GM18520 (cell line): ENCODE data around the gene SLC46A1.
"Not testable (repeated sequence)": the region's sequence is repeated elsewhere in the genome, so short reads cannot be mapped to it uniquely, and the experiment has no call there.

Experiments used
- ATAC-seq: cut with Tn5 transposase; IDR thresholded peaks from one replicate; pipeline ENCODE4 v1.9.1; 2021; ENCODE audit not compliant: unreplicated experiment

Gene SLC46A1

DNA sequence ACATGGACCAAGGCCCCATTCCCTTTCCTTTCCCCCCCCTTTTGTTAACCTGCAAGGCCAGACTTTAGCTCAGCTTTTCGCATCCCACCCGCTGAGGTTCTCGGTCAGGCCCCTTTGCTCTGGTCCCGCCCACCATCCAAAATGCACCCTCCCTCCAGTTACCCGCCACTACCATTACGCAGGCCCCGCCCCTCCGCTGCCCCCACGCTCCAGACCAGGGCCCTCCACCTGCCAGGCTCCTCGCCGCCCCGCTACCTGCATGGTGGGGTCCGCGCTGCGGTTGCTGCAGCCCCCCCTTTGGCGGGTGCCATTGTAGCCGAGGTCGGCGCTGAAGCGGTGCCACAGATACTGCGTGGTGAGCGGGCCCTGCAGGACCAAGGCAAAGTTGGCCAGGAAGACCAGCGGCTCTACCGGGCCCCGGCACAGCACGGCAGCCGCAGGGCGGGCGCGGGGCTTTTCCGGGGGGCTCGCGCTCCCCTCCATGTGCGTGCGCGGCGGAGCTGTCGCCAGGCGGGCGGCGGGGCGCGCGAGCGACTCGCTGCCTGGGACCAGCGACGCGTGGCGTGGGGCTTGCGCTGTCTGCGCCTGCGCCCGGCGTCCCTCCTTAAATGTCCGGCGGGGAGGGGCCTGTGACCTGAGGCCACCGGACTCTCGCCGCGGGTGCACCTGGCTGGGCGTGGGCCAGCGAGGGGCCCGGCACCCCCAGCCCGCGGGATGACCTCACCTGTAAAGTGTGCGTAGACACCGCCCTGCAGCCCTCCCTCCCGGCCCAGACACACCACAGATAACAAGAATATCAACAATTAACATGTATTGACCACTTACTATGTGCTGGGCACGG, at the start of gene SLC46A1:
Gene SLC46A1, minus strand, starts transcription at position 581 of the 841 bp plus-strand sequence. Its CDS starts 98 bp downstream, at position 483.
- no peak for ATAC-seq

DNA sequence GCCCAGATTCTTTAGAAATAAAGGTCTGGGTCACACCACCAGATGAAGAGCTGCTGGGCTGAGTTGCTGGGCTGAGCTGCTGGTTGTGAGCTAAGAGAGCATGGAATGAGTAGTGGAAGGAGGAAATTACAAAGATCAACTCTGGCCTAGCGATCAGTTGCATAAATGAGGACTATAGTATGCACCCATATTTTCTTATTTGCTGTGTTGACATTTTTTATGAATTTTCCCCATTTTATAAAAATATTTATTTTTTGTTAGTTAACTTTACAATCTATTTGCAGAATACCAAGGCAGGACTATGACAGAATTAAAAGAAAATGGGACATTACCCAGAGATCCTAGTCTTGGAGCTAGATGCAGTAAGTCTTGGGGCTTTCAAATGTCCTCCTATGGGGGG, 43.8 kb upstream of the SLC46A1 start:
- ATAC-seq = no peak

DNA sequence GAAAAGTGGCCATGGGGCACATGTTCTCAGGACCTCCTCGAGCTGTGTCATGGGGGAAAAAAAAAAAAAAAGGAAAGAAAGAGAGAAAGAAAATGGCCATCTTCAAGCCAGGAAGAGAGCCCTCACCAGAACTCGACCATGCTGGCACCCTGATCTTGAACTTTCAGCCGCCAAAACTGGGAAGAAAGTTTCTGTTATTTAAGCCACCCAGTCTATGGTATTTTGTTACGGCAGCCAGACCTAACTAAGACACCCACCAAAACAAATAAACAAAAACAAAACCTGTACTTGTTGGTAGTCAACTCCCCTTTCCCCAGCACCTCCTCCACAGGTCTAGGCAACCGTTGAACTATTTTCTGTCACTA, 41.4 kb upstream of the SLC46A1 start:
- ATAC-seq = no peak

DNA sequence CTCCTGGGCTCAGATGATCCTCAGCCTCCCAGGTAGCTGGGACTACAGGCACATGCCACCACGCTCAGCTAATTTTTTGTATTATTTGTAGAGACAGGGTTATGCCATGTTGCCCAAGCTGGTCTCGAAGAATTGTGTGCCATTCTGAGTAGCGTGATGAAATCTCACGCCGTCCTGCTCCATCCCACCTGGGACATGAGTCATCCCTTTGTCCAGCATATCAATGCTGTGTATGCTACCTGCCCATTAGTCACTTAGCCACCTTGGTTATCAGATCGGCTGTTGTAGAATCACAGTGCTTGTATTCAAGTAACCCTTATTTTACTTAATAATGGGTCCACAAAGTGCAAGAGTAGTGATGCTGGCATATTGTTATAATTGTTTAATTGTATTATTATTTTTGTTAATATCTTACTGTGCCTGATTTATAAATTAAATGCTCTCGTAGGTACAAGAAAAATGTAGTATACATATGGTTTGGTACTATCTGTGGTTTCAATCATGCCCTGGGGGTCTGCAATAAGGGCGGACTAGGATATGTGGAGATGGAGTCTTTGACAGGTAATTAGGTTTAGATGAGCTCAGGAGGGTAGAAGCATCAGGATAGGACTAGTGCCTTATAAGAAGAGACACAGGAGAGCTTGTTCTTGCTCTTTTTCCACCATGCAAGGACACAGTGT, 40.8 kb upstream of the SLC46A1 start:
- no peak for ATAC-seq

DNA sequence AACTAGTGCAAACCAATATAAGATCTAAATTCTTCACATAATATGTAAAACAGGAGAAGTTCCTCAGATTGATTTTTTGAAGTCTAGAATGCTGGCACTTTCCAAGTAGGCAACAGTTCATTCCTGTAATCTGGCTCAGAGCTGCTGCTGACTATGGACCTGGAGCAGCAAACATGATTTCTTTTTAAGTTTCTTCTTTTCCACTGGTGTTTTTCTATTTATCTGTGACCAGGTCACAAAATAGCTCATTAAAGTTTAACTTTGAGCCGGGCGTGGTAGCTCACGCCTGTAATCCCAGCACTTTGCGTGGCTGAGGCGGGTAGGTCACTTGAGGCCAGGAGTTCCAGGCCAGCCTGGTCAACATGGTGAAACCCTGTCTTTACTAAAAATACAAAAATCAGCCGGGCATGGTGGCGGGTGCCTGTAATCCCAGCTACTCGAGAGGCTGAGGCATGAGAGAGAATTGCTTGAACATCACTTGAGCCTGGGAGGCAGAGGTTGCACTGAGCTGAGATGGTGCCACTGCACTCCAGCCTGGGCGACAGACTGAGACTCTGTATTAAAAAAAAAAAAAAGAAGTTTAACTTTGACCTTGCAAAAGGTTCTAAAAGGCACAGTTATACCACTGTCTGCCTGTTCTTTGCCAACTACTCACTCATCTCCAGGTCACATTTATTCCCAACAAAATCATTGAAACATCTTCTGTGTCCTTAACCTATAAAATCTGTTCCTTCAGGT, 38.1 kb upstream of the SLC46A1 start:
- ATAC-seq = no peak

DNA sequence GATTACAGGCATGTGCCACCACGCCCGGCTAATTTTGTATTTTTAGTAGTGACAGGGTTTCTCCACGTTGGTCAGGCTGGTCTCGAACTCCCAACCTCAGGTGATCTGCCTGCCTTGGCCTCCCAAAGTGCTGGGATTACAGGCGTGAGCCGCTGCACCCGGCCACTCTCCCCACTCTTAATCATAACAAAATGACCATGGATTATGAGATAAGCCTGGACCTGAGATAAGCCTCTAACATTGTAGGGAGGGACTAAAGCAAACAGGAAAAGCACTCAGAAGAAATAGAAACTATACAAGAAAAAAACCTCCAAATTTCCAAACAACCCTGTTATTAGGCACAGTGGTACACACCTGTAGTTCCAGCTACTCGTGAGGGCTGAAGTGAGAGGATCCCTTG, 28.3 kb upstream of the SLC46A1 start:
- ATAC-seq = not testable (repeated sequence)

DNA sequence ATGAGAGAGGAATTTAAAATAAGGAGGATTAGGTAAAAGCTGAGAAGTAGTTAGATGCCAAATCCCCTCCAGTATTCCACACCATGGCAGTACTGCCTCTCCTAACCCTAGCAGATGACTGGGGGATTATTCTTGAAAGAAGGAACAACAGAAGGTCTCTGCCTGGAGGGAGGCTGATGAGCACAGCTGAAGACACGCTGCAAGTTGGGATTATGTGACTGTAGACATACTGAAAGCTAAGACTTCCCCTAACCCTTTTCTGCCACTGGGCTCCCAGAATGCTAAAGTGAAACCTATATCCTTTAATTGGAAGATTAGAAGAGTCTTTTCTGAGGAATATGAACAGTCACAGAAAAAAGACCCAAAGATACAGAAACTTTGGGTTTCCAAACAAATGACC, 27.7 kb upstream of the SLC46A1 start:
- ATAC-seq = no peak

DNA sequence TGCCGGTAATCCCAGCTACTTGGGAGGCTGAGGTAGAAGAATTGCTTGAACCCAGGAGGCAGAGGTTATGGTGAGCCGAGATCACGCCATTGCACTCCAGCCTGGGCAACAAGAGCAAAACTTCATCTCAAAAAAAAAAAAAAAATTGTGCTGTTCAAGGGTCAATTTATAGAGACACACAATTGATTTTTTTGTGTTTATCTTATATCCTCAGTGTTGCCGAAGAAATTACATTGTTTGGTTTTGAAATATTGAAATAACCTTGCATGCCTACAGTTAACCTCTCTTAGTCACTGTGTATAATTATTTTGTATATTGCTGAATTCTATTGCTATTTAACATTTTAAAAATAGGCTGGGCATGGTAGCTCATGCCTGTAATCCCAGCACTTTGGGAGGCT, 22.0 kb upstream of the SLC46A1 start:
- not testable (repeated sequence) for ATAC-seq

DNA sequence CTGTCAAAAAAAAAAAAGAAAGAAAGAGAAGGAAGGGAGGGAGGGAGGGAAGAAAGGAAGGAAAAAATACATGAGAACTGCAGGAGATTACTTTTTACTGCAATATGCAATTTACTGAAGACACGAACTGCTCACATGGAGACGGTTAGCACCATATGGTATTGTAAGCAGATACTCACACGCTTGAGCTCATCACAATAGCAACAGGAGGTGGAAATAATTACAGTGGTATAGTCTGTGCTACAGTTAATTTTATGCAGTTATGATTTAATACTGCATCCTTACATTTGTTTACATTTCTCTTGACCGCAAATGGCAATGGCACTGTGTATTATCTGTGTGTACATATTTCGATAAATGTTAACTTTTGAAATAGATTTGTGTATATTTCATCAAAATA, 21.4 kb upstream of the SLC46A1 start:
- ATAC-seq = no peak

DNA sequence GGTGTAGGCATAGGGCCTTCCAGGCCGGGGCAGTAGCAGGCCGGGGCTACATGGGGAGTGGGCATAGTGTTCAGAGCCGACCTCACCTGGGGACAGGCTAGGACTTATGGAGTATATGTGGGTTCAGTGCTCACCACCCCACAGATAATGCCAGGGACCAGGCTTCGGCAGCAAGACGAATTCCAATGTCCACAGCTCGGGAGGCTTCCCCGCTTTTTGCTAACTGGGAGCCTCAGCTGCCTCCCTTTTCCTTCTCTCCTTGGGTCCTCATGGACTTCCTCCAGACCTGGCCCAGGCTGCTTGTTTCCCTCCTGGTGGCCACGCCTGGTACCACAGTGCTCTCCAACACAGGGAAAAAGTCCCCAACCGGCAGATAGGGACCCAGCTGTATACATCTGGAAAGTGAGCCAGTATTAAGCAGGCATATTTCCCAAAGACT, 20.1 kb upstream of the SLC46A1 start:
- ATAC-seq = no peak

DNA sequence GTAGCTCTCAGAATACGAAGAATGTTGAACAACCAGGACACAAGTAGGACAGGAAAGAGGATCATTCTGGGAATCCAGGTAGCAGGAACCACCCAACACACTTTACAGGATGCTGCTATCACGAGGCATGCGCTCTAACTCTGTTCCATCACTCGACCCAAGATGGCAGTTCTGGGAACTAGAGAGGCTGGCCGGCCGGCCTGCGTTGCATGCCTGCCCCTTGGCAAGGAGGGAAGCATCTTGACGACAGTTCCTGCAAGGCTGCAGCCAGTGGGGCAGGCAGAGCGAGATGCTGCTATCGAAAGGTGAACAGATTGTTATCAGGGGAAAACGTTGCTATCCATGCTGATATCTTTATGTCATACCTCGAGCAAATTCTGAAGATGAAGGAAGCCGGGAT, 19.2 kb upstream of the SLC46A1 start:
- ATAC-seq = no peak

DNA sequence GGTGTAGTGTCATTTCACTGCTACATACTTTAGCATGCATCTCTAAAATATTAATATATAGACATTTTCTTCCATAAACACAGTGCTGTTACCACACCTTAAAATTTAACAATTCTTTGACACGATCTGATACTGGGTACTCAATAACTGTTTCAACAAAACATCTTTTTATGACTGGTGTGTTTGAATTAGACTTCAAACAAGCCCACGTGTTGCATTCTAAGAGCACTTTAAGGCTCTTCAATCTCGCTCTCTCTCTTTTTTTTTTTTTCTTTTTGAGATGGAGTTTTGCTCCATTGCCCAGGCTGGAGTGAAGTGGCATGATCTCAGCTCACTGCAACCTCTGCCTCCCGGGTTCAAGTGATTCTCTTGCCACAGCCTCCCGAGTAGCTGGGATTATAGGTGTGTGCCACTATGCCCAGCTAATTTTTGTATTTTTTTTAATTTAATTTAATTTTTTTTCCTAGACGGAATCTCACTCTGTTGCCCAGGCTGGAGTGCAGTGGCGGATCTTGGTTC, 15.8 kb upstream of the SLC46A1 start:
- no peak for ATAC-seq

DNA sequence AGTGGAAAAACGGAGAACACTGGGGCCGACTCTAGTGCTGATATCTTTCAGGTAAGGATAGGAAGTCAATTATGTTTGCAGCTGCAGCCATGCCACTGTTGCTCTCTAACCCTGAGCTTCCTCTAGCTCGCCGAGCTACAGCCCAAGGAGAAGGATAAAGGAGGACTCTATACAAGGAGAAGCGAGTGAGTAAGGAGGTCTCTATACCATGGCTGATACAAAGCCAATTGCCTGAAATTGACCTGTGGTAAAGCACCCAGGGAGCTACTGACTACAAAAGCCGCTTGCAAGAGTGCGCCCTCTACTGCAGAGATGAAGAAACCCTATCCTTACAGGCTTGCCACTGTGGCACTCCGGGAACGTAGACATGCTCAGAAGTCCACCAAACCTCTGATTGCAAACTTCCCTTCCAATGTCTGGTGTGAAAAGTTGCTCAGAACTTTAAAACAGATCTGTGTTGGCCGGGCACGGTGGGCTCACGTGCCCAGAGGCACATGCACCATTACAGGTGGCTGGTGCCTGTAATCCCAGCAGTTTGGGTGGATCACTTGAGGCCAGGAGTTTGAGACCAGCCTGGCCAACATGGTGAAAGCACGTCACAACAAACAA, 10.8 kb upstream of the SLC46A1 start:
- no peak for ATAC-seq

DNA sequence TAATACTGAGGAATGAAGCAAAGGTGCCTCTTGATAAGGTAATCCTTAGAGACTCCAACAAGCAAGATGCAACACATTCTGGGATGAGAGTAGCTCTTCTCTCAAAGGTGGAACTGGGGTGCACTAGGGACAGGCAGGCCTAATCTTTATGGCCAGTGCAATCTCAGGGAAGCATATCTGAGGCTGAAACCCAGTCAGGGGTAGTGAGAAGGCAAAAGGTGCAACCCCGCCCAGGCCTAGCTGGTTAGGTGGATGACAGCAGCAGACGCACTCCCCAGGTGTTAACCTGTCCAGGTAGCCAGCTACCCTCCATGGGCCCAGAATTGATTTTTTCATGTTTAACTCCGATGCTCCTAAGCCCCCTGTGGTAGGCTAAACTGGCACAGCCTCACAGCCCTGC, 9.9 kb upstream of the SLC46A1 start:
- ATAC-seq = no peak

DNA sequence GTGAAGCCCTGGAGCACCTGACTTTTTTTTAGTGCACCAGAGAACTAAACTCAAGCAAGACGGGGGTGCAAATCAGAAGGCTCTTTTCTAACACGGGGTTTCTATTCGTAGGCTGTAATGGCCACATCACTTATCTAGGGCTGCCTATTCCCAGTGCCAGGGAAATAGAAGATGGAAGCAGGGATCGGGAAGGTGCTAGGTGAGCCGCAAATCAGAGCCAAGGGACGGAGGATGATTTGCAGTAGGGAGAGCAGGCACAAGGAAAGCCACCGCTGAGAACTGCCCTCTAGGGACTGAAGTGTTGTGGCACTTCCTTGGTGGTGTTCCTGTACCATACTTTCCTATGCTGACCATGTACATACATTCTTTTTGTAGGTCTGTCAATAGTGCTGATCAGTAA, 7.8 kb upstream of the SLC46A1 start:
- ATAC-seq = no peak

DNA sequence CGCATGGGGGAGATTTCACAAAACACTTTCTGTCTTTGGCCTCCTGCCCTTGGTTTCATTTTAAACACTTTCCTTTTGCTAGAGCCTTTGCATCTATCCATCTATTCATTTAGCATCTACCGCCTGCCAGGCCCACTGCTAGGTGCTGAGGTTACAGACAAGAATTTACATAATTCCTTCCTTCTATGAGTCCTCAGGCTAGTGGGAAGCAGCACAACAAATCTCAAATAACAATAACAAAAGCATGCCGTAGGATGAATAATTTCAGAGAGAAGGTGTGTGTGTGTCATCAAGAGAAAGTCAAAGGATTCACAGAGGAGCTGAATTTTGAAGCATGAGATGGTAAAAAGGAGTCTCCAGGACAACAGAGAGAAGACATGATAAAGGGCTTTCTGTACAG, 6.1 kb upstream of the SLC46A1 start:
- ATAC-seq = no peak

DNA sequence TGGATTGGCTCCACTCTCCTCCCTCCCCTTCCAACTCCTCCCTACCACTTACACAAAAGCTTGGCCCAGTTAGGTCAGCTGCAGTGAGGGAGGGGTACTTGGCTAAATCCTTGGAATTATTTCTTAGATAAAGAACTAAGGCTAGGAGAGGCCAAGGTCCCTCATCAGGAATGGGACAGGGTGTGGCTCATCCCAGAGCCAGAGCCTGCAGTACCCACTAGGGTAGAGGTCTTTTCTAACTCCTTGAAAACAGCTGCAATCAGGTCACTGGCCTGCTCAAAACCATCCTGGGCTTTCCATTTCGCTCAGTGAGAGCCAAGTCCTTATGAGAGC, 1.9 kb upstream of the SLC46A1 start:
- no peak for ATAC-seq

DNA sequence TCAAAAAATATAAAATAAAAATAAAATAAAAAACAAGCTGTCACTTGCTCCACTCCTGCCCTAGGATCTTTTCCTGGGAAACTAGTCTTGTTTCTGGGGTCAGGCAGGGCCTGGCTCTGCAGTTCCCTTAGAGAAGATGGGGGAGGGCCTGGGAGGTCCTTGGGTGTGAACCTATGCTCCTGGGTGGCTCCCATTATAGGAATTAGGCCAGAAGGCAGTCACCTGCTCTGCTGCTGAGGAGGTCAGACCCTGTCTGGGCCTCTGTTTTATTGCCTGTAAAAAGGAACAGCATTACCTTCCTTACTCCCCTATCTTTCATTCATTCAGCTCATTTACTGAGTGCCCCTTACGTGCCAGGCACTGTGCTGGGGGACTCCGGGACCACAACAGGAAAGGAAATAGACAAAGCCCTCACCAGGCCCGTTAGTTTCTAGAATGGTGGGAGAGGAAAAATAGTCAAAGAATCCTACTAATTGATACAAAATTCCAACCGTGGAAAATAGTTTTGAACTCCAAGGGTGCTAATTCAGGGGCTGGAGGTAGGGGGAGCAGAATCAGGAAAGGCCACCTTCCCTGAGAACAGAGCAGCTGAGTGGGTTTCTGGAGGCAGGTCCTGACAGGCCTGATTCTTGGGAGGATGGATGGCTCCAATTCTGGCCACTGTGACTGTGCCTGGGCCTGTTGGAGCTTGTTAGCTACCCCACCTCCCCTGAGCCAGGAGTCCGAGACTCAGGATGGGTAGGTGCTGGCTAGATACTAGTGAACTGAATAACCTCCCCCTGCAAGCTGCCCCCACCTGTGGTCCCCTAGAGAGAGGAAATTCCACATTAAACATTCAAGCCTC, 1.3 kb upstream of the SLC46A1 start:
- no peak for ATAC-seq

DNA sequence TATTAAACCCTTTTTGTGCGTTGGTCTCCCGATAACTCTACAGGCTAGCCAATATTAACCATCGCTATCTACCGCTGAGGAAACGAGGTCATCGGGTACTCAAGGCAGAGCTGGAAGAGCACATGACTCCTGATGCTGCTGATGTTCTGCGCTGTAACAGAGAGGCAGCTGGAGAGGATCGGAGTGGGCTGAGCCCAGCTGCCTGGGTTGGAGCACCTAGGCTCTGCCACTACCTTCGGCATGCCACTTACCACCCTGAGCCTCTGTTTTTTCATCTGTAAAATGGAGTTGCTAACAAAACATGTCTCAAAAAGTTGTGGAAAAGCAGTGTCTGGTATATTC, 432 bp upstream of the SLC46A1 start:
- ATAC-seq = no peak

DNA sequence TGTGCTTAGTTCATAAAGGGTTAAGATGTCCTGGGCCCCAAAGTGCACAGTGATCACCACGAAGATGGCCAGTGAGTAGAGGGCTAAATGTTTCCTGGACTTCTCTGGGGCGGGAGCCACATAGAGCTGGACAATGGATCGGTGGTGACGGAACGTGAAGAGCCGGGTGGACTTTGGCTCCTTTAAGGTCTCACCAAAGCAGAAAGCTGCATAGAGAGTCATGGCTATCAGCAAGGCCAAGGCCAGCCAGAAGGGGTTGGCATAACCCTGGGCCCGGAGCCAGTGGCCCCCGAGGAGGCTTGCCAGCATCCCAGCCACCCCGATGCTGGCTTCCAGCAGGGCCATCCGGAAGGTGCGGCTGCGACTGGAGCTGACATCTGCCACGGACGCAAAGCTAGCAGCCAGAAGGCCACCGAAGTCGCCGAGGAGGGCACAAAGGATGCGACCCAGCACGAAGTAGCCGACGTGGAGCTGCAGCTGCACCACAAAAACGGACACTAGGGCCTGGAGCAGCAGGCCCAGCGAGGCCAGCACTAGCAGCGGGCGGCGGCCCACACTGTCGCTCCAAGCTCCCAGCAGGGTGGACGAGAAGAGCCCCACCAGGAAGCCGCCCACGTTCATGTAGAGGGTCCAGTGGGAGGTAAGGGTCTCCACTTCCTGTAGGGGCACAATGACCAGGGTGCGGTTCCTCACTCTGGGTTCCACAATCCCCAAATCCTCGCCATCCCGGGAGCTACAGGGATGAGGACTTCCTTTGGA, 1.0 kb downstream of the SLC46A1 start:
- ATAC-seq = no peak
